Umbilical cord (tissue), 2 donors: ENCODE data around the gene SPHK1. TPM values are rescaled to one million over a fixed set of nuclear protein-coding genes. Genes with fewer than 3 reads are reported as not detected.

Source experiments
- DNase-seq: peaks from one replicate; pipeline ENCODE4 v3.0.0-alpha.2; 2015; ENCODE audit warnings: low spot score
- total RNA-seq: library from RNA; depleted of rRNA; stranded (reverse); fragments of >200 nt; gene quantifications from one replicate; pipeline ENCODE4 v1.2.3, GENCODE V29; 2014; ENCODE audit warnings: low replicate concordance; ENCODE audit not compliant: insufficient read depth

Gene SPHK1
- total RNA-seq, 1 donor from 2014 or later, result 2.9 TPM

DNA sequence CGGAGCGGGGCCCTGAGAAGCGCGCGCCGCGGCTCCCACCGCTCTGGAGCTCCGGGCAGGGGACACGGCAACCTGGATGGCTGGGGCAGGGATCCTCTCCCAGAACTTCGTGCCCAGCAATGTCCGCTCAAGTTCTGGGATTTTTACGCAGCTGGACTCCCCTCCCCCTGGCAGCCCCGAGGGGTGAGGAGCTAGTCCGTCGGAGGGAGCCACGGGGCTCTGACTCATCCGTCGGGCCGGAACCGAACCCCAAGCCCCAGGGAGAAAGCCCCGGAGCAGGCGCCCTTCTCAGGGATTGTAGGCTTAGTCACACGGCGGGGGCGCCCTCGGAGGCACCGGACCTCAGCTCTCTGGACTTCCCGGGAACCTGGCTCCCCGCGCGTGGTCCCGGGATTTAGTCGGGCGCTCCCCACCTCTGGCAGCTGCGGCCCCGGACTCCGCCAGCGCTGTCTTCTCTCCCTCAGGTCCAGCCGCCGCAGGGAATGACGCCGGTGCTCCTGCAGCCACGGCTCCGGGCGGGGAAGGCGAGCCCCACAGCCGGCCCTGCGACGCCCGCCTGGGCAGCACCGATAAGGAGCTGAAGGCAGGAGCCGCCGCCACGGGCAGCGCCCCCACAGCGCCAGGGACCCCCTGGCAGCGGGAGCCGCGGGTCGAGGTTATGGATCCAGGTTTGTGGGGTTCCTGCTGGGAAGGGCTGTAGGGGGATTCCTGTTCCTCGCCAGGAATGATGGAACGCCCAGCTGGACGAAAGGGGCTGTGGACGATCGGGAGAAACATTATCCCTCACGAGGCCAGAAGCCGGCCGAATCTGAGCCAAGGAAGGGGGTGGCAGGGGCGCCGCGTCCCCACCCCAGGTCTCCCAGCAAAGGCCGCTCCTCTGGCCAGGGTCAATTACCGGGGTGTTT lies 830 bp downstream of the SPHK1 start:
- no peak for DNase-seq

DNA sequence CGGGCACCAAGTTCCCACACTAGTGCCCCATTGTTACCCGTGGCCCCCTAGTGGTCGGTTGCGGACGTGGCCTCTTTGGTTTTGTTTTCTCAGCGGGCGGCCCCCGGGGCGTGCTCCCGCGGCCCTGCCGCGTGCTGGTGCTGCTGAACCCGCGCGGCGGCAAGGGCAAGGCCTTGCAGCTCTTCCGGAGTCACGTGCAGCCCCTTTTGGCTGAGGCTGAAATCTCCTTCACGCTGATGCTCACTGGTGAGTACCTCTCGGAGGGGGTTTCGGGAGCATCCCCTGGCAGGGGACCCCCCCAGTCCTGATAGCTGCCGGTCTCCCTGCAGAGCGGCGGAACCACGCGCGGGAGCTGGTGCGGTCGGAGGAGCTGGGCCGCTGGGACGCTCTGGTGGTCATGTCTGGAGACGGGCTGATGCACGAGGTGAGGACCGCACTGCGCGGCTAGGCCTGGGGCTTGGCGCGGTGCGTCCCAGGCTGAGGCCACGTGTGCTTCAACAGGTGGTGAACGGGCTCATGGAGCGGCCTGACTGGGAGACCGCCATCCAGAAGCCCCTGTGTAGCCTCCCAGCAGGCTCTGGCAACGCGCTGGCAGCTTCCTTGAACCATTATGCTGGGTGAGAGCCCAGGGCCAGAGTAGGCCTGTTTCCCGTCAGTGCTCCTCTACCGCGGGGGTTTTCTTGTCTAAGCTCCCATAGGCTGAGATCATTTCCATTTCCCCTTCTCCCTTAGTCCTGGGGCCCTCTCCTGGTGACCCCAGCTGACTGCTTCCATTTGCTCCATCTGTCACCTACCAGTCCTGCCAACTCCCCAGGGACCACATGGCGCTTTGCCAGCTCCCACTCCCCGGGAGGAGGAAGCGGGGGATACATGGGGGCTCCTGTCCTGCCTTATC lies 1.7 kb downstream of the SPHK1 start:
- peak; percentile 48 for DNase-seq

- DNase-seq, result no peak
Measured at GRCh38 chr17:76386966-76387765, 2.8 kb downstream of the SPHK1 start.

DNA sequence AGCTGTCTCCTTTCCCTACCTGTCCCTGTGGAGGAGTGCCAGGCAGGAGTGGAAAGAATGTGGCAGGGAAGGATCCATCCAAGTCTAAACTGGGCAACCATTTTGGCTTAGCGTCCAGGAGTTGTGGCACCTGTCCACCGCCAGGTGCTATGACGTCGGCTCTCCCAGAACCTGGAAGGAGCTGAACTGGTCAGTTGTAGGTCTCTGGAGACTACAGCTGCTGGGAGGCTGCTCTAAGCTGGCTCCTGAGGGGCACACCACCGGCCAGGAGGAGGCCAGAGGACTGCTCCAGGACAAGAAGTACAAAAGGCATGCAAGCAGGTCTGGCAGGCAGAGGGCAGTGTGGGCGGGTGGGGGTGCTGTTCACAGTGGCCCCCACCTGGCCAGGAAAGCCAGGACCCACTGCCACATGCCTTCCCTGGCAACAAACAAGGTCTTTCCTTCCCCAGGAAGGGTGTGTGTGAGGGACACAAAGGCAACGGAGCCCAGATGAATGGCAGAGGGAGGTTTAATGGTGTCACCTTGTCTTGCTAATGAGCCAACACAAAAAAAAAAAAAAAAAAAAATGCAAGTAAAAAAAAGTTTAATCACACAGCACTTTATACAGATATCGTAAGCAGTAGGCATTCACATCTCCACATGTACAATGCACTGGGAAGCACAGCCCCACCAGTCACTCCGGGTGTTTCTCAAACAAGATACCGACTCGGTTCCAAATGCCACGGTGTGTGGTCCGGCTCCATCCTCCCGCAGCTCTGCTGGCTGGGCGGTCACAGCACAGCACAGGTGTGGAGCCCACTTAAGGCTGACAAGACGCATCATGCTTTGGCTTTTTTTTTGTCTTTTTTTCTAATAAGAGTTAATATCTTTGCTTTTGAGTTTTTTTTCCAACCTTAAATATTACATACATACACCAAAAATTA lies 4.8 kb downstream of the SPHK1 start:
- no peak for DNase-seq

DNA sequence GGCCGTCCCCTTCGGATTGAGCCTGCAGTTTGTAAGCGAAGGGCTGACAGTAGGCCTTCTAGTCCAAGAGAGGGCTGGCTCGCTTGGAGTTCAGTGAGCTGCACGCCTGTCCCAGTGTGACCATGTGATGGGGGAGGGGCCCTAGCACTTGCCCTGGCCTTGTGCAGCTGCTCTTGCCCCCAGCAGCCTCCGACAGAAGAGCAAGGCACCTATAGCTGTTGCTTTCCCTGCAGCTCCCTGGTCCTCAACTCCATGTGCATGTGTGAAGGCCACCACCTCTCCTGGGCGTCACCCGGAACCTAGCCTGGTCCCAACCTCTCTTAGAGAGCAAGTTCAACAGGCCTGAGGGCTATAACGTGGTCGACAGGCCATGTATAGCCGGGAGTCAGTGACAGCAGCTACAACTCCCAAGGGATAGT lies 5.6 kb downstream of the SPHK1 start:
- DNase-seq, result no peak

DNA sequence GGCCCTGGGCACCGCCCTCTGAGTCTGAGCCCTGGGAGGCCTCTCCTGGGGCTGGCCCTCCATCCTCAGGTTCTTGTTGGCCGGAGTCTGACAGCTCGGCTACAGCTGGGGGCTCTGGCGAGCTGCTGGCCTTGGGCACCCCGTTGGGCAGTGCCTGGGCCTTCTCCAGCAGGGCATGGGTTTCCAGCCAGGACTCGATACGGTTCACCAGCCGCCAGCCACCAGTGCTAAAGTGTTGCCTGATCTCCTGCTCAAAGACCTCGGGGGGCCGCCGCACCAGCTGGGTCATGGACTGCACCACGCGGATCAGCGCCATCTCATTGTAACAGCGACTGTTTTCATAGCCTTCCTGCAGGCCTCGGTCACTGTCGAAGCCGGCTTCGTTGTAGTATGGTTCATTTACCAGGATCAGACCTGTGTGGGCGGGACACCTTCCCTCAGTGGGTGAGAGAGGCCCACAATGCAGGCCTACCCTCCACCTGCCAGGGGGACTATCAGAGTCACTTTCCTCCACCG lies 6.8 kb downstream of the SPHK1 start:
- no peak for DNase-seq

DNA sequence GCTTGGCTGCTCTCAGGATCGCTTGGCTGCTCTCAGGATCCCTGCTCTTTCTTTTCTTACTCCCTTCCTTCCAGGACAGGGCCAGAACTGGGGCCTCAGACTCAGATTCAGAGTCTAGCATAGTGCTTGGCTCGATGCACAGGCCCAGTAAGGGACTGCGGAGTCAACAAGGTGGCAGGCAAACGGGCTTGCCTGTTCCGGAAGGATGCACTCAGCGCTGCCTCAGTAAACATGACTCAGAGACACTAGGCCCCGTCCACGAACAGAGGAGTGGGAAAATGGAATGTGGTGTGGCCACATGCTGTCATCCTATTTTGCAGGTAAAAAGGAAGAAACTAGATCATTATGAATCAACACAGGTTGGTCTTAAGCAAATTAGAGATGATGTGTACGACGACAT lies 9.8 kb downstream of the SPHK1 start:
- DNase-seq, result no peak

GRCh38 chr17:76395980-76396379 lies 11.6 kb downstream of the SPHK1 start:
- DNase-seq, result no peak

GRCh38 chr17:76397184-76397583 lies 12.8 kb downstream of the SPHK1 start:
- DNase-seq, result no peak

- peak; percentile 84 for DNase-seq
Measured at GRCh38 chr17:76397687-76398522, 13.5 kb downstream of the SPHK1 start.

DNA sequence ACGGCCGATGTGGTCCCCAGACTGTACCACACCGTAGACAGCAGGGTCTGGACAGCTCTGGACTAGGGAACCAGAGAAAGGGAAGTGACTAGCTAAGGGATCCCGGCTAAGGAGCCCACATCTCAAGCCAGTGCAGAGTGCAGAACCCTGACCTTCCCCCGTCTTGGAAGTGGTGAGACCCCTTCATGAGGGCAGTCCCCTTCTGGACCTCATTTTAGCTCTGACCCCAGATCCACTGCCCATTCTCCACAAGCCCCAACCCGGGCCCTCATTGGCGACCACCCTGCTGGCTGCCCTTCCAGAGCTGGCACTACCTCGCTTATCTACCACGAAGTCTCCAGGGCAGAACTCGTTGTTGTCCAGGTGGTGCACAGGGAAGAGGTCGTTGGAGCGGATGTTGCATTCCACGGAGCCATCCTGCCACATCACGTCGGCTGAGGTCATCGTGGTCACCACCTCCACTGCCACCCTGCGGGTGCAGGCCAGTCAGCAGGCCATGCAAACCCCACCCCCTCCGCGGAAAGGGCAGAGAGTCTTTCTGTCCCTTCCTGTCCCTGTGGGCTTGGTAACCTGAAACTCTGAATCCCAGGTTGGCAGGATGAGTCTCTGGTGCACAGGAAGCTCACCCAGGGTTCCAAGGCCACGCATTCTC lies 14.2 kb downstream of the SPHK1 start:
- DNase-seq, result no peak

- no peak for DNase-seq
Measured at GRCh38 chr17:76399175-76400172, 15.1 kb downstream of the SPHK1 start.

DNA sequence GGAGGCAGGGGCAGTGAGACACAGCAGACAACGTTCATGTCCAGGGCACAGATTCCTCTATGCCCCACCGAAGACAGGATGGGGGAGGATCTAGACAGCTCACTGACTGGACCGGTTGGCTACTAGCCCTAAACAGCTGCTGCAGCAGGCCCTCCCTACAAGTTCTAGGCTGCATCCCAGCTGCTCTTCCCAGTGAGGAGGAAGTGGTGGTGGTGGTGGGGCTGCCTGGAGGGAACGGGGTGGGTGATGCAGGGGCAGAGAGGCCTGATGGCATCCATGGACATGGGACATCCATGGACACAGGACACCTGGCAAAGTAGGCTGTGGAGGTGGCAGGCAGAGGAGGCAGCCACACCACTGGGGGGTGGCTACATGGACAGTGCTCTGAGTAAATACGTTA lies 18.3 kb downstream of the SPHK1 start:
- no peak for DNase-seq

DNA sequence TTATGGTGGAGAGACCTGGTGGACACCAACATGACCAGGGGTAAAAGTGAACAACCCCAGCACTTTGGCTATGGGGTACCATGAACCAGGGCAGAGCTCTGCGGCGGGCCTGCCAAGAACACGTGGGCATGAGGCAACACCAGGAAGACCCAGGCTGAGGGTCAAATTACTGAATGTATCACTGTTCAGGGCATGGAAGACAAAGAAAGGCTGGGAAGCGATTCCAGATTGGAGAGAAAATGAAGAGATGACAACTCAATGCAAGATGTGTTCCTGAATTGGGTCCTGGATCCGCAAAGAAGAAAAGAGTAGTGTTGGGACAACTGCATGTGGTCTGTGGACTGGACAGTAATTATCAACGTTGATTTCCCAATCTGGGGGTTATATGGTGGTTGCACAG lies 19.8 kb downstream of the SPHK1 start:
- no peak for DNase-seq

DNA sequence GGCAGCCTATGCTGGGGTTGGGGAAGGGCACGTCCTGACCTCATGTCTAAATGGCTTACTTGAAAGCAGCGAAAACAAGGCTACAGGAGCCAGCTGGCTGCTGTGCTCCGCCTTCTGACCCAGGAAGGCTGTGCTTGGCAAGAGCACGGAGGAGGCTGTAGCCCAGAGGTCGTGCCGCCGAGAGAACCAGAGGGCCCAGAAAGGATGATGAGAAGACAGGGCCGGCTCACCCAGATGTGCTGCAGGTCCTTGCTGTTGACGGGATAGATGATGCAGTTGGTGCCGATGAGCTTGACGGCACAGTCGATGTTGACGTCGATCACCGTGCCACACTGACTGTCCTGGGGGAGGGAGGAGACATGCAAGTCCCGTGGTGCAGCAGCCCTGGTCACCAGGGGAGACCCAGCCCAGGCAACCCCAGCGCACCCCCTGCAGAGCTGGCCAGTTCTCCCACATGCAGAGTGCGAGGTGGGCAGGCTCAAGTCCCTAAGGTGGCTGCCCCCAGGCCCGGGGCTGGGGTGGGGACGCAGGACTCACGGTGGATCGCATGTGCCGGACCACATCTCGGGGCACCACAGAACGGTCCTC lies 20.7 kb downstream of the SPHK1 start:
- DNase-seq, result no peak

GRCh38 chr17:76405607-76405966 lies 21.2 kb downstream of the SPHK1 start:
- no peak for DNase-seq

DNA sequence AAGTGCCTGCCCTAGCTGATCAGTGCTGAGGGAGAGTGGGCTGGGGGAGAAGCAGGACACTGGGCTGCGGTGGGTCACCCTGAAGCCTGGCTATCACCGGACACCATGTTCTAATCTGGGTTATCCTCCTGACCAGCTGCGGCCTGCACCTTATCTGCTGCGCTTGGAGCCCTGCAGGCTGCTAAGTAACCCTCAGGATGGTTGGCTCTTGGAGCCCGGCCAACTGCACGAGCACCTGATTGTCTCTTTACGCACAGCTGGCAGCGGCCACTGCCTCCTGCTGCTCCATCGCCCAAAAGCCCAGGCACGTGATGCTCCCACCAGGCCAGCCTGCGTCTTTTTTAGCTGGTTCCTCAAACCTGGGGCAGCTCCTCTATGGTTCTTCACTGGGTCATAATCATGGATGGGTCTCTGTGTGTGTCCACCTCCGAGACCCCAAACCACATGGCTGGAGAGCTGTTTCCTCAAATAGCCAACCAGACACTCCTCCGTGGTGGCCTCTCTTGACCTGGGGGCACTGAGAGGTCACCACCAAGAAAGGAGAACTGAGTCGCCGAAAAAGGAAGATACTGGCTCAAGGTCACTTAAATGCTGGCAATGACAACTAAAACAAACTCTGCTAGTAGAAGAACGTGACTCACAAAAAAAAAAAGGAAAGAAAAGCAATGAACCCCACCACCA lies 21.7 kb downstream of the SPHK1 start:
- DNase-seq, result no peak
